NAMALWA (cell line): ENCODE measurements around the gene MSRB3.
"Not testable (repeated sequence)": the region's sequence is repeated elsewhere in the genome, so short reads cannot be mapped to it uniquely, and the experiment has no call there.

Experiments
- DNase-seq: peaks from one replicate; pipeline ENCODE4 v3.0.0-alpha.2; 2015; ENCODE audit warnings: low spot score

The MSRB3 gene

DNA sequence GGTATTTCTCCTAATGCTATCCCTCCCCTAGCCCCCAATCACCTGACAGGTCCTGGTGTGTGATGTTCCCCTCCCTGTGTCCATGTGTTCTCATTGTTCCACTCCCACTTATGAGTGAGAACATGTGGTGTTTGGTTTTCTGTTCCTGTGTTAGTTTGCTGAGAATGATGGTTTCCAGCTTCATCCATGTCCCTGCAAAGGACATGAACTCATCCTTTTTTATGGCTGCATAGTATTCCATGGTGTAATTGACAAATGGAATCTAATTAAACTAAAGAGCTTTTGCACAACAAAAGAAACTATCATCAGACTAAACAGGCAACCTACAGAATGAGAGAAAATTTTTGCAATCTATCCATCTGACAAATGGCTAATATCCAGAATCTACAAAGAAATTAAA is 178.9 kb downstream of the MSRB3 start:
- not testable (repeated sequence) for DNase-seq

DNA sequence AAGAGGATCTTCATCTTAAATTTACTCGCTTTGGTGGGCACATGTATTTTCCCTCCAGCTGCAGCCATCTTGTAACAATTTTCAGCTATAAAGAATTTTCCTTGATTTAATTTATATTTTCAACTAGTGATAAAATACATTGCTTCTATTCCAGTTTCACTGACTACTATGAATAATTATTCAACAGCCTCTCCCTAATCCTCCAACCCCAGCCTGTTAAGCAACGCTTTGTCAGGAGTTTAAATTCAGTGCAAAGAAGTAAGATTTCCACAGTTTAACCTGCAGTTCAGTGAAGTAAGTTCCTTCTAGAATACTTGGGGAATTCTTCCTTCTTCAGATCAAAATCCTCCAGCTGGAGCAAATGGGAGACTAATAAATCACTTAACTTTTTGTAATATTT is 180.2 kb downstream of the MSRB3 start:
- DNase-seq = no peak

DNA sequence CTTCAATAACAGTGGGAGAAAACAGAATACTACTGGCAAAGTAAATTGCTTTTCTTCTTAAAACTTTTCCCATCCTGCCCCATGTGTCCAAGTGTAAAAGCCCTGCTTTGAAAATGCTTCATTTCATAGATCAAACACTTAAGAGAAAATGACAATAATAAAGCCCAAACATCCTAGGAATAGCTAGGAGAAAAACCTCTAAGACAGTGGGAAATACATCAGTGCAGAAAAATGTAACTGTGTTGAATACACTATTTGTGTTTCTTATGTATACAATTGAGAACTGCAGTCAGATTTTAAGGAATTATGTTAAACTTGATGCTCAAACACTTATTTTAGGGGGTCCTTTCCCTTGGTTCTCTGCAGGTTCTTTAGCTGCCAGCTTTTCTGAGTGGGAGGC is 181.1 kb downstream of the MSRB3 start:
- no peak for DNase-seq

DNA sequence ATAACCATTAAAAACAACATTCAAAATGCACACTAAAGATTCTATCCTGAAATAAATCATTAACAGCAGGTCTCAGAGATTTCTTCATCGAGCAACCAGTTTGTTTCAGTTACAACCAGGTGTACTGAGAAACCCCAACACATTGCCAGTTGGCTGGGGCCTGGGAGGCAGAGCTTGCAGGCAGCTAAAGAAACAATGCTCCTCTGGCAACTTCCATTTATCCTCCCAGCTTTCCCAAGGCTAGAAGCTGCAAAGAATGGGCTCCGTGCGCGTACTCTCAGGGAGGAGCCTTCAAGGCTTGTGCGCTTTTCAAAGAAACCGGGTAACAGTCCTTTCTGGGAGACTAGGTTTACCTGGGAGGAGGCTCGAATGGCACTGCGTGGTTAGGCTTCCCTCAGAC is 181.6 kb downstream of the MSRB3 start:
- DNase-seq = no peak

DNA sequence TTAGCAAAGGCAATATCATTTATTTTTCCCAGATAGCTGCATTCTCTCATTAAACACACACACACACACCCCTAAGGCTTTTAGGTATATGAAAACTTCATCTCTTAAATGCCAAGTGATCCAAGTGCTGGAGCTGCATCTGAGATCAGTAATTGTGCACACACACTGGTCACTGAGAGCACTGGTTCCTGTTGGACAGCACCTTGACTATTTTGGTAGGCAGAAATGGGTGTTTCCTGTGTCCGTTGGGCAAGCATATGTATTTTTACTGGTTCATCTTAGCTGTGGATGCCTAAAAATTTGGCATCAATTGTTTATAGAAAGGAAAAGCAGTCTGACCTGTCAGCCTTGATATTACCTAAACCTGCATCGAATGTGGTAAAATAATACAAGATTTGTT is 182.5 kb downstream of the MSRB3 start:
- DNase-seq = no peak

DNA sequence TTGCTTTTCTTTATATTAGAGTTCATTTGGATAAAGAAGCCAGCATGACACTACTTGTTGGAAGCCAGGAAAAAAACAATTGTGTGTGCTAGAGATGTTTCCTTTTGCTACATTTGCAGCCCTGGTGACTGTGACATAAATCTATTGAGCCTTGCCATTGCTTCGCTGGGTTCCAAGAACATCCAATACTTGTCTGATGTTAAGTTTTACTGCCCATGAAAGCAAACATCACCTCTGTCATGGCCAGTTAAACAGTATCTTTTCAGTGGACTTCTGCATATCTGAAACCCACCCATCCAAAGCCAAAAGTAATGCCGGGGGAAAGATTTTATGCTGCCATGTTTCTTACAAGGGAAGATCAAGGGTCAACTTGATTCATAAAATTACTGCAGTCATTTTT is 184.0 kb downstream of the MSRB3 start:
- no peak for DNase-seq

DNA sequence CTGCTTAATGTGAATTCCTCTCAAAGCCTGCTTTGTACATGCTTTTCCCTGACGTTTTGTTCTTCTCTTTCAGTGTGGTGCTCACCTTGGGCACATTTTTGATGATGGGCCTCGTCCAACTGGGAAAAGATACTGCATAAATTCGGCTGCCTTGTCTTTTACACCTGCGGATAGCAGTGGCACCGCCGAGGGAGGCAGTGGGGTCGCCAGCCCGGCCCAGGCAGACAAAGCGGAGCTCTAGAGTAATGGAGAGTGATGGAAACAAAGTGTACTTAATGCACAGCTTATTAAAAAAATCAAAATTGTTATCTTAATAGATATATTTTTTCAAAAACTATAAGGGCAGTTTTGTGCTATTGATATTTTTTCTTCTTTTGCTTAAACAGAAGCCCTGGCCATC is 184.6 kb downstream of the MSRB3 start:
- DNase-seq = no peak

DNA sequence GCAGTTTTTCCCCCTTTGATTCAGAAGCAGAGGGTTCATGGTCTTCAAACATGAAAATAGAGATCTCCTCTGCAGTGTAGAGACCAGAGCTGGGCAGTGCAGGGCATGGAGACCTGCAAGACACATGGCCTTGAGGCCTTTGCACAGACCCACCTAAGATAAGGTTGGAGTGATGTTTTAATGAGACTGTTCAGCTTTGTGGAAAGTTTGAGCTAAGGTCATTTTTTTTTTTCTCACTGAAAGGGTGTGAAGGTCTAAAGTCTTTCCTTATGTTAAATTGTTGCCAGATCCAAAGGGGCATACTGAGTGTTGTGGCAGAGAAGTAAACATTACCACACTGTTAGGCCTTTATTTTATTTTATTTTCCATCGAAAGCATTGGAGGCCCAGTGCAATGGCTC is 185.1 kb downstream of the MSRB3 start:
- no peak for DNase-seq

DNA sequence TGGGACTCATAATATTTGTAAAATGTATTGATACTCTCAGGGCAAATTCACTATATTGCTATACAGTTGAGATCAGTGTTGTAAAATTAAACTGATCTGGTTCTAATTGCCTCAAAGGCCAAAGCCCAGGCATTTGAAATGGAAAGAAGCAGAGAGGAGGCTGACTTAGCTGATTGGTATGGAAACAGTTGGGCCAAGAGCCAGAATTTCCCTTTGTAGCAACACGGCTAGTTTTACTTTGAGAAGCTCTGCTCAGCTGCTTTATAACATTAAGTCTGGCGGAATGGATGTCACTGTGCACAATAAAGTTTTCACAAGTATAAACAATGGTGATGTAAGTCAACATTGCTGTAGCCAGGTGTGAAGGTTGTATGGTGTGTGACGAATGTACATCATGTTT is 186.4 kb downstream of the MSRB3 start:
- no peak for DNase-seq

DNA sequence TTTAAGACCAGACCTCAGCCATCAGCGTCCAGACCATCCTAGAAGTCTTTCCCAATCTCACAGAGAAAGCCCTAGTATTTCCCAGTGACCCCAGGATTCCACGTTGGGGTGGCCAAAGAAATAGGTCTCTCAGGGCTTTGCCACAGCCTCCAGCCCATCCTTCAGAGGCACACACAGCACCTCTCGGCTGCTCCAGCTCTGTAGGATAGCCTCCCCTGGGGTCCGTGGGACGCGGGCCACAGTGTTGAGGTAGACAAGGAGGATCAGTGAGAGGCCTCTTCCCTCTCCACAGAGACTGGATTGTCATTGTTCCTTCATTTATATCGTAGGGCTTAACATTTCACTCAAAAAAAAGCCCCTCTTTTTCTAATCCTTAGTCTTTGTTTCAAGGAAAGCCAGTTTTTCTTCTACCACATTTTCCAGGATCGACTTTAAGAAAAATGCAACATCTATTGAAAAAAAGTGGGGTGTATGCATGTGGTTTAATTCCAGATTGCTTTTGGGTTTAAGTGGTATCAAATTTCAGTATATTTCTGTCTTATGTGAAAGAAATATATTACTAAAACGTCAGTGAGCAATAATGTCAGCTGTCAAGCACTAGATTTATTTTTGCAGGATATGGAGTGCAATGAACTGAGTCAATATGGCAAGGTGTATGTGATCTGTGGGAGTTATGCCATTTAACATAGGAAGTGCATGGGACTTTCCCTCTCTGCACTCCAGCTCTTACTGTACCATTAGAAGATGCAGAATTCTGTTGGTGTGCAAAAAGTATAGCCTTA is 187.5 kb downstream of the MSRB3 start:
- no peak for DNase-seq

DNA sequence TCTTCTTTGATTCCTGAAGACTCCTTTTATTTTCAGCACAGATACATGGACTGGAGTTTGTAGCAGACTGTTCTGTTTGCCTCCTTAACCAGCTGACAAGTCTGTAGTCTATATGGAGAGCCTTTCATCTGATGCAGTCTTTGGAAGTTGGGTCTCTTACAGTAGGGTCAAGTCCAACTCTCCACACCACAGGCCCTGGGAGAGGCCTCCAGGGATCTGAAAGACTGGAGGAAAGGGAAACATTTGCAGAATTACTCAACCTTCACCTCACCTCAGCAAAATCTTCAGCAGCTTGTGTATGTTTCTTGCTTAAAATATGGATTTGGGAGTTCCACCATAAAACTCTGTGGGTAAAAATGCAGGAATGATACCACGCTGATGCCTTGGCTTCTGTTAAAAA is 188.4 kb downstream of the MSRB3 start:
- DNase-seq = no peak

DNA sequence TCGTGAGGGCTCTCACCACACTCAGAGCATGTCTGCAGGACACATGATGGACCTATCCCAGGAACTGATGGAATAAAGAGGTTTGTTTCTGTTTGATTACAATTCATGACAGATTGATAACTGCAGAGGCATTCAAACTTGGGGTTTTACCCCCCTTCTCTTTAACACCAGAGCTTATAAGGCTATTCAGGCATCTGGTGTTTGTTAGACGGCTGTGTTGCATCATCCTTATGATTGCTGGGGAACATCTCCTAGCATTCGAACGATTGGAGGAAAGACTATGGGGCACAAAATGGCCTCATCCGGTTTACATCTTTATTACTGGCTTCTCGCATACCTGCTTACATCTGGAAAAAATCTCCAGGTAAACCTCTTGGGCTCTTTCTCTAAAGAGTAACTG is 191.8 kb downstream of the MSRB3 start:
- DNase-seq = no peak

DNA sequence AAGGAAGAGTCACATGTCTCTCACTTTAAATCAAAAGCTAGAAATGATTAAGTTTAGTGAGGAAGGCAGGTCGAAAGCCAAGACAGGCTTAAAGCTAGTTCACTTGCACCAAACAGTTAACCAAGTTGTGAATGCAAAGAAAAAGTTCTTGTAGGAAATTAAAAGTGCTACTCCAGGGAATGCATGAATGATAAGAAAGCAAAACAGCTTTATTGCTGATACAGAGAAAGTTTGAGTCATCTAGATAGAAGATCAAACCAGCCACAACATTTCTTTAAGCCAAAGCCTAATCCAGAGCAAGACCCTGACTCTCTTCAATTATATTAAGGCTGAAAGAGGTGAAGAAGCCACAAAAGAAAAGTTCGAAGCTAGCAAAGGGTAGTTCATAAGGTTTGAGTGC is 193.6 kb downstream of the MSRB3 start:
- no peak for DNase-seq

DNA sequence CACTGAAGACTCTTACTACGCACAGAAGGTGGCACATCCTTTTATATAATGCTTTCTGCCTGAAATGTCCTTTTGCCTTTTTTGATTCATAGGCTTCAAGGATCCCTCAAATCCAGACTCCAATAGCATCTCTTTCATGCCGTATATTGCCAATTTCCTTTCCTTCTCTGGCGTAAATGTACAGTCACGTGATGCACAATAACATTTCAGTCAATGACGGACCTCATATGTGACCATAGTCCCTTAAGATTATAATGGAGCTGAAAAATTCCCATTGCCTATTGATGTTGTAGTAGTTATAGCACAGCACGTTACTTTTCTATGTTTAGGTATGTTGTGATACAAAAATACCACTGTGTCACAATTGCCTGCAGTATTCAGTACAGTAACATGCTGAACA is 196.3 kb downstream of the MSRB3 start:
- no peak for DNase-seq

DNA sequence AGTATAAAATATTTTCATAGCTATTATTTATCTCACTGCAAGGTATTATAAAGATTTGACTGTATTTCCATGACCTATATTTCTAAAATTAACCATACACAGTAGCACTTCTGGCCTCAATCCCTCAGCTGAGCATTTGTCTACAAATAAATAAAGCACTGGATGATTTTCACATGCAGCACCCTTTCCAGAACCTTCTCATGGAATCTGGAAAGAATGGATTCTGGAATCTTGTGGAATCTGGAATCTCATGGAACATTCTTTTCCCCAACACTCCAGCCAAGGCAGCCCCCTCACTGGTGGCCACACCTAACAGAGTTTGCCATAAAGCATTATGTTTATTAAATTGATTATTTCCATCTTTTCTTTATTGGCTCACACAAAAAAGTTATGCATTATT is 199.2 kb downstream of the MSRB3 start:
- no peak for DNase-seq

DNA sequence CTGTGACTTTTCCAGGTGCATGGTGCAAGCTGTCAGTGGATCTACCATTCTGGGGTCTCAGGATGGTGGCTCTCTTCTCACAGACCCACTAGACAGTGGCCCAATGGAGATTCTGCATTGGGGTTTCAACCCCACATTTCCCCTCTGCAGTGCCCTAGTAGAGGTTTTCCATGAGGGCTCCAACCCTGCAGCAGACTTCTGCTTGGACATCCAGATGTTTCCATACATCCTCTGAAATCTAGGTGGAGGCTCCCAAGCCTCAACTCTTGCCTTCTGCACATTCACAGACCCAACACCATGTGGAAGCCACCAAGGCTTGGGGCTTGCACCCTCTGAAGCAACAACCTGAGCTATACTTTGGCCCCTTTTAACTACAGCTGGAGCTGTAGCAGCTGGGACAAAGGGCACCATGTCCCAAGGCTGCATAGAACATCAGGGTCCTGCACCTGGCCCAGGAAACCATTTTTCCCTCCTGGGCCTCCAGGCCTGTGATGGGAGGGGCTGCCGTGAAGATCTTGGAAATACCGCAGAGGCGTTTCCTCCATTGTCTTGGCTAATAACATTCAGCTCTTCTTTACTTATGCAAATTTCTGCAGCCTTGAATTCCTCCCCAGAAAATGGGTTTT is 205.5 kb downstream of the MSRB3 start:
- DNase-seq = not testable (repeated sequence)

DNA sequence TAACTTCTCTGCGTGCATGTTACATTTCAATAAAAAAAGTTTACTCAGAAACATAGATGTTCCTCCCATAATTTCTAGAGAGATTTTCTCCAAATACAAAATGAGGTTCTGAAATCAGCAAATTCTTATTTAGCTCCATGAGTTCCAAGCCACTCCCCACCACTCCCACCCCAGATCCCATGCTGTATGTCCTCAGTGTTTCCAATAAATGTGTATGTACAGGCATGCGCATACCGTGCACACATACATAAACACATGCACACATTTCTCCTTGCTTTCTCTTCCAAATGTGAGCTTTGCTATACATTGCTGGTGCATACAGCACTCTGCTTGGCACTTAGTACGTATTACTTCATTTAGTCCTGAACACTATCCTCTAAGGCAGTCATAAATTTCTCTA is 209.7 kb downstream of the MSRB3 start:
- no peak for DNase-seq

DNA sequence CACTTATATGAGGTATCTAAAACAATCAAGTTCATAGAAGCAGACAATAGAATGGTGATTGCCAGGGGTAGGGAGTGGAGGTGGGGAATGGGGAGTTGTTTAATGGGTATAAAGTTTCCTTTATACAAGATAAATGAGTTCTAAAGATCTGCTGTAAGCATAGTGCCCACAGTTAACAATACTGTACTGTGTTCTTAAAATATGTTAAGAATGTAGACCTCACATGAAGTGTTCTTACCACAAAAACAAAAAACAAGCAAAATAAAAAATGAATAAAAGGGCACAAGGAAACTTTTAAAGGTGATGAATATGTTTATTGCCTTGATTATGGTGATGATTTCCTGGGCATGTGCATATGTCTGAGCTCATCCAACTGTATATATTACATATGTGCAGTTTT is 211.8 kb downstream of the MSRB3 start:
- DNase-seq = no peak

DNA sequence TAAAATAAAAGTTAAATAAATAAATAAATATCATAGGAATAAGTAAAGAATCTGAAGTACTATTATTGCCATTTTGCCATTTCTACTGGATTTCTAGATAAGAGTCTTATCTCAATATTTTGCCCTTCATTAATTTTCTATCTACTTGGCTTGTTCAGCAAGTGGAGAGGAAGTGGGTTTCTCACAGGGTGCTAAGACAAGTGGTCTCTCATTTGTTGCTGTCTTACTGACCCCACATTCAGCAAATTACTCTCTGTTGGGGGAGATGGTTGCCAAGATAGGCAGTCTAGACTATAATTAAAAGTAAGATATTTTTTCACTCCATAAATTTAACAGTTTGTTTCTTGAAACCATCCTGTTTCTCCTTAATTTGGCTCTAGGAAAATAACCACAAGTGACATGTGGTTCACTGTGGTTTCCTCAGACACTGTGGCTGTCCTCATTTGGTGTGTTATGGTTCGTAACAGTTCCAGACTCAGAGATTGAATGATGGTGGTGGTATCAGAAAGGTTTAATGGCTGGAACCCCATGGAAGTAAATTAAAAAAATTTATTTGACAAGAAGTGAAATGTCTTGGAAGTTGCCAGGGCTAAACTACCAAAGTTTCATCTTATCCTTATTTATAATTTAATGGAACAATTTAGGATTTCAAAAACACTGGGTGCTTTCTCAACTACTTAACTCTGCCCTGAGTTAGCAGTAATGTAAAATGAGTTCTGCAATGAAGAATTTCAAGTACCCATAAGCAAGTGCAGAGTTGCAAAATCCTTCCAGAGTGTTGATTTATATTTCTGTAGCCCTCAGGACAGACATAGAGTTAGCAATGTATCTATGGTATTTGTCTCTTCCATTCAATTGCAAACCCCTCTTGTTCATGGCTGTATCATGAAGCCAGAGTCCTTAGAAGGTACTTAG is 214.8 kb downstream of the MSRB3 start:
- DNase-seq = no peak

DNA sequence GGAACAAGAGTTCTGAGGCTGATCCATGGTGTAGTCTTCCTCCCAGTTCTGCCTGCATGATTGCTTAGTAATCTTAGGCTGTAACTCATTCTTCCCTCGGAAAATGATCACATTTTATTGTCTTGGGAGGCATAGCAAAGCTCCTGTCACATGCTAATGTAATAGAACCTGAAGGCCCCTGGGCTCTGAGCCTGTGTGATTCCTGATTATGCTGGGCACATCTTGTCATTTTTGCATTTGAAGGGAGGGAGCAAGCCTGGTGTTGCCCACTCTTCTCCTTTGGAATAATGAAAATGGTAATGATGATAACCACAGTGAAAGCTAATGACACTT is 215.4 kb downstream of the MSRB3 start:
- no peak for DNase-seq

DNA sequence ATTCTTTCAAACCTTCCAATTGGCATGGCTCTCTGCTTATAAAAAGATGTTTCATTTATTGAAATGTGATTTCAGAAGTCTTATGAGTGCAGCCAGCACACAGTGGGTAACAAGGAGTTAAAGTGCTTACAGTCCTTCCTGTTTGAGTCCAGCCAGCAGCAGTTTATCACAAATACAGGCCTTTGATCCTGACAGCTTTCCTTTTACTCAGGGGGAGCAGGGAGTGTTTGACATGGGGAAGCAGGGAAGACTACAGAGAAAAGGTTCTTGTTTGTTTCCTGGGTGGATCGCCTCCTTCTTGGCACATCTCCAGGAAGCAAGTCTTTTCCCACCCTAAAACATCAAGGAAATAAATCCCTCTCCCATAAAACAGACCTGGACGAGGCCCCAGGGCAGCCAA is 216.1 kb downstream of the MSRB3 start:
- DNase-seq = no peak

DNA sequence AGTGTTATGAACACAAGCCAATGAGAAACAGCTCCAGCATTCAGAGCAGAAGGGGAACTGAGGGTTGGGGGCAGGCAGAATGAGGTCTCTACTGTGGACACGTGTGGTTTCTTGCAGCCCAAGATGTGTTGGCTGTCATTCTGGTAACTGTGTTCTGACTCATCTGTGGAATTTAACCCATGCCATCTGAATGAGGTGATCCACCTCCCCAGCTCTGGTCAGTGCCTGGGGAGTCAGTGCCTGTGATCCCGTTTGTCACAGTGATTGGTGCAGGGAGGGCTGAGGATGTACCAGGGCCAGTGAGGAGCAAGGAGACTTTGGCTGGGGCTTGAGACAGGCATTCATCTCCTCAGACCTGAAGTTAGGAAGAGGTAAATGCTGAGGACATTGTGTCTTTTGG is 216.8 kb downstream of the MSRB3 start:
- DNase-seq = no peak

DNA sequence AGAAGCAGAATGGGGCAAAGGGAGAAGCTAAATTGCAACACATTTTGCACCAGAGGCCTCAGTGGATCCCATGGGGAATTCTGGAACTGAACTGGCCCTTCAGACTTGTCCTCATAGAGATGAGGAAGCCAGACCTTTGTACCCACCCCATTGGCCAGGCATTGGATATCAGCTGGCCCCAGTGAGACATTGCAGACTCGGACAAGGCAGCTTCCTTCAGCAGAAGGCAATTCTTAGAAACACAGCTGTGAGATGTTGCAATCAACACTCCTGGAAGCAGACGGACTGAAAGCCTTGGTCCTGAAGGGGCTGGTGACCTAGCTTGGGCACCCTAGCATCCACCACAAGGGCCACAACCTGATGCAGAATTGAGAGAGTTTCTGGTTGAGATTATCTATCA is 218.1 kb downstream of the MSRB3 start:
- no peak for DNase-seq
